ENCODE results near the gene SMPD3.

- no peak for TF ChIP-seq POLR2A (IDR thresholded peaks at IDR 0.05)
- no peak for TF ChIP-seq CTCF (IDR thresholded peaks at IDR 0.05)
- TF ChIP-seq EP300 (IDR thresholded peaks at IDR 0.05) = no peak
These were observed 79.9 kb downstream of the SMPD3 start for GRCh38 chr16:68368301-68368888.
